MCF 10A (cell line): ENCODE measurements around the gene CLEC4D. TPM values are rescaled to one million over a fixed set of nuclear protein-coding genes. Genes with fewer than 3 reads are reported as not detected.

Experiments
- BruUV-seq: library from RNA; stranded (reverse); fragments of 400-500 nt; replicated peaks from 2 replicates; lab custom pipeline; 2021; lab: Mats Ljungman, UMichigan
- CTCF ChIA-PET: fragments of 300-600 bp; sonication (Branson Sonifier 250); formaldehyde crosslinking; extraction: SDS; loops from one replicate; lab custom pipeline; 2021; ENCODE audit warnings: antibody characterized with exemption, inconsistent platforms; lab: Yijun Ruan, JAX
- POLR2A ChIA-PET: fragments of 300-600, 350-650 bp; sonication (Branson Sonifier 250); formaldehyde crosslinking; extraction: SDS; loops from one replicate; lab custom pipeline; 2020; ENCODE audit warnings: antibody characterized with exemption, inconsistent platforms; lab: Yijun Ruan, JAX
- DNase-seq: peaks from one replicate; pipeline ENCODE4 v3.0.0-alpha.2; 2018; ENCODE audit not compliant: unreplicated experiment
- H3K27ac Mint-ChIP-seq: one replicate; pipeline ENCODE4 v1.8.0; 2022; ENCODE audit warnings: mild to moderate bottlenecking, low read depth, mixed read lengths; ENCODE audit not compliant: unreplicated experiment
- H3K27me3 Mint-ChIP-seq: one replicate; pipeline ENCODE4 v1.8.0; 2022; ENCODE audit warnings: mixed read lengths; ENCODE audit not compliant: insufficient read depth, unreplicated experiment
- H3K36me3 Mint-ChIP-seq: one replicate; pipeline ENCODE4 v1.8.0; 2022; ENCODE audit warnings: mild to moderate bottlenecking, moderate library complexity, mixed read lengths; ENCODE audit not compliant: insufficient read depth, unreplicated experiment
- H3K4me1 Mint-ChIP-seq: one replicate; pipeline ENCODE4 v1.8.0; 2022; ENCODE audit warnings: mixed read lengths; ENCODE audit not compliant: insufficient read depth, unreplicated experiment
- H3K4me3 Mint-ChIP-seq: one replicate; pipeline ENCODE4 v1.8.0; 2022; ENCODE audit warnings: mild to moderate bottlenecking, moderate library complexity, mixed read lengths; ENCODE audit not compliant: unreplicated experiment
- H3K9me3 Mint-ChIP-seq: one replicate; pipeline ENCODE4 v1.8.0; 2022; ENCODE audit warnings: mixed read lengths; ENCODE audit not compliant: unreplicated experiment
- intact Hi-C: fragments of 100-400 bp; cut with micrococcal nuclease; formaldehyde crosslinking; loops from 2 replicates; pipeline ENCODE4 v1.14.1; 2022
- total RNA-seq: library from RNA; stranded (reverse); gene quantifications from 2 replicates; pipeline ENCODE4 v1.2.3, GENCODE V29; 2022
- TF ChIP-seq, protein P1 (sequence below): fragments of 200-600 bp; IDR thresholded peaks from one replicate; pipeline ENCODE4 v1.8.0; 2022; ENCODE audit warnings: antibody characterized with exemption, mild to moderate bottlenecking; ENCODE audit not compliant: unreplicated experiment

CLEC4D gene
- total RNA-seq, 1 experiment from 2014 or later = not detected

DNA sequence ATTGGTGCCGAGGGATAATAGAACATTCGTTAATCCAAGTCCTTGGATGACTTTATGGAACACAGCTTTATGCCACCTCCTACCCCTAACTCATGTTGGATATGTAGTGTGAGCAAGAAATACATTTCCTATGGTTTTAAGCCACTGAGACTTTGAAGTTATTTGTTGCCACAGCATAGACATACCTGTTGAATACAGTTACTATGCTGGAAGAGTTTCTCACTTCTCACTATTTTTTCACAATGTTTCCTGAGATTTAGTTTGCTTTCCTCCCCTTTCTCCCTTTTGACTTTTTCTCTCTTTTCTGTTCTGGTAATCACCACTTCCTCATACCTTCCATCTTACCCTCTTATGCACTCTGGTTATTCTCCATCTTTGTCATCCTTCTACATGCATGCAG is 34.9 kb downstream of the CLEC4D start:
- CTCF ChIA-PET = interaction anchor here (1.1 to 1.4 kb wide), 2 partner anchors 61 to 502 kb away, joined by 3 to 11 read pairs; no protein-coding TSS in a partner anchor

DNA sequence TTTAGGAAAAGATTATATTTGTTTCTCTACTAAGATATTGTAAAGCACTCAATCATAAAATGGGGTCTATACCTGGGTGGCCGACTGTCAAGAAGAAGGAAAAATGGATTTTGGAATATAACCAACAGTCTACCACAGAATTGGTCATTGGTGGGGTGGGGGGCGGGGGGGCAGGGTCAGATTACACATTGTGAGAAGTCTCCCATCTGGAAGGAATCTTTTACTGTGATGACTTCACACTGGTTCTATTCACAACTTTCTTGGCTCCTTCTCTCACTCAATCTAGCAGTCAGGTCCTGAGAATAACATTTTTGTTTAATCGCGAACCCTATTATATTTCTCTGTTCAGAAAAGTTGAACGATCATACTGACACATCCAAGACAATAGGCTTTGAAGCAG is 36.1 kb downstream of the CLEC4D start:
- Mint-ChIP-seq H3K36me3 (no peaks in the 10 kb centered on the region), H3K4me3 (no peak overlapping the region), H3K9me3 (no peaks in the 10 kb centered on the region), H3K4me1 (peaks cover 2% of the 10 kb centered on the region), H3K27ac (no peak overlapping the region), H3K27me3 (peaks cover 30% of the 10 kb centered on the region)
- TF ChIP-seq, protein P1, sequence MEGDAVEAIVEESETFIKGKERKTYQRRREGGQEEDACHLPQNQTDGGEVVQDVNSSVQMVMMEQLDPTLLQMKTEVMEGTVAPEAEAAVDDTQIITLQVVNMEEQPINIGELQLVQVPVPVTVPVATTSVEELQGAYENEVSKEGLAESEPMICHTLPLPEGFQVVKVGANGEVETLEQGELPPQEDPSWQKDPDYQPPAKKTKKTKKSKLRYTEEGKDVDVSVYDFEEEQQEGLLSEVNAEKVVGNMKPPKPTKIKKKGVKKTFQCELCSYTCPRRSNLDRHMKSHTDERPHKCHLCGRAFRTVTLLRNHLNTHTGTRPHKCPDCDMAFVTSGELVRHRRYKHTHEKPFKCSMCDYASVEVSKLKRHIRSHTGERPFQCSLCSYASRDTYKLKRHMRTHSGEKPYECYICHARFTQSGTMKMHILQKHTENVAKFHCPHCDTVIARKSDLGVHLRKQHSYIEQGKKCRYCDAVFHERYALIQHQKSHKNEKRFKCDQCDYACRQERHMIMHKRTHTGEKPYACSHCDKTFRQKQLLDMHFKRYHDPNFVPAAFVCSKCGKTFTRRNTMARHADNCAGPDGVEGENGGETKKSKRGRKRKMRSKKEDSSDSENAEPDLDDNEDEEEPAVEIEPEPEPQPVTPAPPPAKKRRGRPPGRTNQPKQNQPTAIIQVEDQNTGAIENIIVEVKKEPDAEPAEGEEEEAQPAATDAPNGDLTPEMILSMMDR = no peak
- CTCF ChIA-PET = interaction anchor here (1.4 to 5.6 kb wide), 2 partner anchors 60 kb away, joined by 11 to 32 read pairs; no protein-coding TSS in a partner anchor
- POLR2A ChIA-PET = no interaction called here
- no peak for DNase-seq
- no TSS peak for BruUV-seq
- intact Hi-C loops = no loop called here

More for the DNA sequence above, 34.9 kb downstream of the CLEC4D start:
- H3K4me1 Mint-ChIP-seq = no peaks in the 10 kb centered on the region
- no peaks in the 10 kb centered on the region for H3K9me3 Mint-ChIP-seq
- DNase-seq = no peak
- H3K27me3 Mint-ChIP-seq = peaks cover 30% of the 10 kb centered on the region
- no peak overlapping the region for H3K27ac Mint-ChIP-seq
- BruUV-seq = no TSS peak
- TF ChIP-seq, protein P1 = no peak
- no peaks in the 10 kb centered on the region for H3K36me3 Mint-ChIP-seq
- intact Hi-C loops = no loop called here
- no peak overlapping the region for H3K4me3 Mint-ChIP-seq
- POLR2A ChIA-PET = no interaction called here

DNA sequence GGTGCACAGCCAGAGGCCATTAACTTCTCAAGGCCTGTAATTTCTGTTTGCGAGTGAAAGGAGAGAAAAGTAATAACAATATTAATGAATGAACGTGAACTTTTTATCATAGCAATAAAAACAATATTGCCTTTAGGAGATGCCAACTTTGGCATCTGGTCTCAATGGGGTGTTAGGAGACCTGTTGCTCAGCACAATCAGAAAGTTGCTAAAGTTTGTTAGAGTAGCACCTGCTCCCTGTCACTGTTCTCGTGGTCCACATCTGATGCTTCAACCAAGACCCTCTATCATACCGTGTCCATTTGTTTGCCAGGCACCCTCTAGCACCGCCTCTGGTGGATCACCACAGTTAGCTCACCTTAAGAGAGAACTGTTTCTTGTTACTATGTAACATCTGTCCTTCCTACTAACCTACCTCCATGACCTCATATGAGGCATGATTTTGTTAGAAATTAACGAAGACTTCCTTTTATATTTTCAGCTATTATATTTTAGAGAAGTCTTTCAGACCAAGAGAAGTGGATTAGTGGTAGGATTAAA is 39.9 kb downstream of the CLEC4D start:
- no peak for DNase-seq
- no TSS peak for BruUV-seq
- Mint-ChIP-seq H3K9me3 (no peaks in the 10 kb centered on the region), H3K36me3 (no peaks in the 10 kb centered on the region), H3K27ac (no peak overlapping the region), H3K4me3 (no peak overlapping the region), H3K27me3 (peaks cover 9% of the 10 kb centered on the region), H3K4me1 (peaks cover 6% of the 10 kb centered on the region)
- CTCF ChIA-PET = interaction anchor here (2.9 to 5.6 kb wide), 2 partner anchors 9 to 56 kb away, joined by 19 to 32 read pairs; no protein-coding TSS in a partner anchor
- POLR2A ChIA-PET = no interaction called here
- TF ChIP-seq, protein P1 = no peak
- intact Hi-C loops = no loop called here

GRCh38 chr12:8554451-8555195 is 41.3 kb downstream of the CLEC4D start:
- ChIA-PET CTCF (interaction anchor here (0.6 to 5.6 kb wide), 4 partner anchors 10 to 102 kb away, joined by 3 to 32 read pairs (median 17); no protein-coding TSS in a partner anchor), POLR2A (no interaction called here)
- H3K27ac Mint-ChIP-seq = no peak overlapping the region
- intact Hi-C loops = no loop called here
- H3K4me3 Mint-ChIP-seq = no peak overlapping the region
- no peaks in the 10 kb centered on the region for H3K36me3 Mint-ChIP-seq
- H3K4me1 Mint-ChIP-seq = peaks cover 6% of the 10 kb centered on the region
- peak; percentile 35 for DNase-seq
- no peaks in the 10 kb centered on the region for H3K27me3 Mint-ChIP-seq
- TF ChIP-seq, protein P1 = no peak
- H3K9me3 Mint-ChIP-seq = no peaks in the 10 kb centered on the region
- no TSS peak for BruUV-seq
